Suppressor macrophage treated with lipopolysaccharide for 1 hour (primary cell): ENCODE data around the gene CEP192.
A peak's percentile ranks its signal among the peaks of the same experiment; 100 is the strongest.

Experiments used
- DNase-seq, 3 donors: peaks; one replicate each; pipeline ENCODE4 v3.0.0-alpha.2; 2020 to 2022

CEP192 gene

GRCh38 chr18:13101659-13102197 lies 110.6 kb downstream of the CEP192 start:
- no peak for DNase-seq

- DNase-seq: peak in 1 of 3 donors; percentile 5
Observed at GRCh38 chr18:13103366-13103765, 112.2 kb downstream of the CEP192 start.

DNA sequence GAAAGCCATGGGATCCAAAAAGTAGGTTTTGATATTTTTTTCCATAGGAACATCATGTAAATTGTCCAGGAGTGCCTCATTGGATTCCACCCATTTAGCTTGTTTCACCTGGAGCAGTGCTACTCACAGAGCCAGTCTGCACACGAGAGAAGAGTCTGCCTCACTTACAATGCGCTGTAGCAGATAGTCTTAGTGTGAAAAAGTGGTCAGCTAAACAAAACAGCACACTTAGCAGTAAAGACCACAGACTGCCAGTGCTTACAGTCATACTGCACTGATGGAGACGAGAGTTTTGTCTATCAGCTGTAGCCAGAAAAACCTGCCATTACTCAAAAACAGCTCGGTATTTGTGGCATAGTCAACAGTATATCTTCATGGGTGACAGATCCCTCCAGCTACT lies 113.9 kb downstream of the CEP192 start:
- no peak for DNase-seq

DNA sequence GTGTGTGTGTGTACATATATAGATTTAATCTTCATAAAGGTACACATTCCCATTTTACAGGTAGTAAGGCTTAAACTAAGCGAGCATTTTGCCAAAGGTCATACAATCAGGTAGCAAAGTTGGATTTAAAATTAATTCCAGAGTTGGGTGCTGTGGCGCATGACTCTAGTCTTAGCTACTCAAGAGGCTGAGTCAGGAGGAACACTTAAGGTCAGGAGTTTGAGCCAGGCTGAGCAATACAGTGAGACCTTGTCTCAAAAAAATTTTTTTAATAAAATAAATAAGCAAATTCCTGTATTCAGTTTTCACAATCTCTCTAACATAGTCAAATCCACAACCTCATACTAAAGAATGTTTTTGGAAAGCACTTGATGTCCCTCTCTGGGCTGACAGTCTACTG lies 115.9 kb downstream of the CEP192 start:
- DNase-seq: no peak

- DNase-seq: no peak
Observed at GRCh38 chr18:13108330-13108729, 117.2 kb downstream of the CEP192 start.

DNA sequence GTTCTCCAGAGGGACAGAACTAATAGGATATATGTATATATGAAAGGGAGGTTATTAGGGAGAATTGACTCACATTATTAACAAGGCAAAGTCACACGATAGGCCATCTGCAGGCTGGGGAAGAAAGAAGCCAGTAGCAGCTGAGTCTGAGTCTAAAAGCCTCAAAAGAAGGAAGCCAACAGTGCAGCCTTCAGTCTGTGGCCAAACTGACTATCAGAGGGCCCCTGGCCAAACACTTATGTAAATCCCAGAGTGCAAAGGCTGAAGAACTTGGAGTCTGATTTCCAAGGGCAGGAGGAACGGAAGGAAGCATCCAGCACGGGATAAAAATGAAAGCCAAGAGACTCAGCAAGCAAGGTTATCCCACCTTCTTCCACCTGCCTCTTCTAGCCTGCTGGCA lies 119.4 kb downstream of the CEP192 start:
- no peak for DNase-seq

DNA sequence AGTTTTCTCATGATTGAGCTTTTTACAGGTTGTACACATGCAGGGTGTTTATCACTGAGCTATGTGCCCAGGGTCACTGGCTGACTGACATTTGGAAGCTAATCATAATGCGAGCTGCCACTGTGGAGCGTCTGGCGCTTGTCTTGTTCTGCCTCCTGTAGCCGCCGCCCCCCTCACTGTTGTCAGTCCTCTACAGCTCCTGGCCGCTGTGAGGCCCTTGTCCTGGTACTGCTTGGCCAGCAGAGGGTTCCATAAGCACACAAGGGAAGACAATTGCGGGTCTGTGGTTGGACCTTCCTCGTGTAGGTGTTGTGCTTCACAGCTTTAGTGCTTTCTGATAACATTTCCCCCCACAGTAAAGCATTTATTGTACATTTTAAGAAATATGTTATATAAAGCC lies 121.8 kb downstream of the CEP192 start:
- peak; percentile 20 to 42 (median 22) for DNase-seq

- no peak for DNase-seq
Observed at GRCh38 chr18:13120255-13120654, 129.1 kb downstream of the CEP192 start.

DNA sequence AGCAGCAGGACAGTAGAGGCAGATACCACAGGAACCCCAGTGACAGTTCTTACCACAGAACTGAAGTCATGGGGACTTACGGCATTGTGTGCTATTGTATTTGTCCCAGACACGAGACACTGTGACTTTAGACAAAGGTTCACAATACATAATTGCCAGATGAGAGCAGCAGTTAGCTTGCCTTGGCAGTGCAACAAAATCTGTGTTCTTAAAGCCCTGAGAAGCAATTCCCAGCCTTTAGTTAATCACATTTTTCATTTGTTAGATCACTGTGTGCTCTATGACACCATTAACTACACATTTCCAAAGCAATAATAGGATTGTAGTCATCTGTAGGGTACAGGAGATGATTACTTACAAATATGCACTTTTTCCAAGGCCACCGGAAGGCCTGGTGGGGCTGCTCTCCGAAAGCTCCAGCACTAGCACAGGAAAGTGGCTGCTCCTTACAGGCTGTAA lies 129.8 kb downstream of the CEP192 start:
- DNase-seq: no peak

DNA sequence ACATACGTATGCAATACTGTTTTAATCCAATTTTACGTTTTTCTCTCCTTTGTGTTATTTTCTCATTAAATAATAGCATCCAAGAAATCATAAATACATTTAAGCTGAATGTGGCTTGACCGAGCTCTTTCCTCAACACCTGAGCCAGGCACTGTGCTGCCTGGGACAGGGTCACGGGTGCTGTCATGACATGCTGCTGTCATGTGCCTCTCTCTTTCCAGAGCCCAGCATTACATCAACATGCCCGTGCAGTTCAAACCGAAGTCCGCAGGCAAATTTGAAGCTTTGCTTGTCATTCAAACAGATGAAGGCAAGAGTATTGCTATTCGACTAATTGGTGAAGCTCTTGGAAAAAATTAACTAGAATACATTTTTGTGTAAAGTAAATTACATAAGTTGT lies 133.2 kb downstream of the CEP192 start:
- no peak for DNase-seq

GRCh38 chr18:13125191-13125590 lies 134.0 kb downstream of the CEP192 start:
- DNase-seq: no peak

GRCh38 chr18:13126966-13127598 lies 135.9 kb downstream of the CEP192 start:
- DNase-seq: no peak

DNA sequence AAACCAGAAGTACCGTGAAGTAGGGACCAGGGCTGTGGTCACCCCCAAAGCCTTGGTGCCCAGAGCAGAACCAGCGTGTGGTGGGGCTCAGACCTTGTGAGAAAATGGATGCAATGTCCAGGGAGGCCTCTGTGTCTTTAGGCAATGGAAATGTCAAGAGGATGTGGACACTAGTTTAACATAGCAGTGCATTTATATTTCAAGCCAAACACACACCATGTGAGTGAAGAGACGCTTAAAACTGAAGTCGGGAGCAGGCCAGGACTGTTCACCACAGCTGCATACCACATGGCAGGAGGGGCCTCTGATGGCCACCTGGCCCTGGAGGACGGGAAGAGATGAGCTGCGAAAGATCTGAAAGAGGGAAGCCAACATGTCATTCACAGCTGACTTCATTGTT lies 140.1 kb downstream of the CEP192 start:
- DNase-seq: no peak

DNA sequence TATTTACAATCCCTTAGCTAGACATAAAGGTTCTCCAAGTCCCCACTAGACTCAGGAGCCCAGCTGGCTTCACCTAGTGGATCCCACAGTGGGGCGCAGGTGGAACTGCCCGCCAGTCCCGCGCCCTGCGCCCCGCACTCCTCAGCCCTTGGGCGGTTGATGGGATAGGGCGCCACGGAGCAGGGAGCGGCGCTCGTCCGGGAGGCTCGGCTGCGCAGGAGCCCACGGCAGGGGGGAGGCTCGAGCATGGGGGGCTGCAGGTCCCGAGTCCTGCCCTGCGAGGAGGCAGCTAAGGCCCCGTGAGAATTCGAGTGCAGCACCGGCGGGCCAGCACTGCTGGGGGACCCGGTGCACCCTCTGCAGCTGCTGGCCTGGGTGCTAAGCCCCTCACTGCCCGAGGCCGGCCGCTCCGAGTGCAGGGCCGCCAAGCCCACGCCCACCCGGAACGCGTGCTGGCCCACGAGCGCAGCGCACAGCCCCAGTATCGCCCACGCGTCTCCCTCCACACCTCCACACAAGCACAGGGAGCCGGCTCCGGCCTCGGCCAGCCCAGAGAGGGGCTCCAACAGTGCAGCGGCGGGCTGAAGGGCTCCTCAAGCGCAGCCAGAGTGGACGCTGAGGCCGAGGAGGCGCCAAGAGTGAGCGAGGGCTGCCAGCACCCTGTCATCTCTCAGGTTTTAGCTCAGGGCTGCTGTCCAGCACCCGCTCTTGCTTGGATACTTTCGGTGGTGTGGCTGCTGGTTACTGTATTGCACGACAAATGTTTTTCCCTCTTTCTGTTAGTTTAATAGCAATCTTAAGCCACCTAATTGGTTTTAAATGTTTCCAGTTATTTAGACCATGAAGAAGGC lies 143.6 kb downstream of the CEP192 start:
- no peak for DNase-seq

GRCh38 chr18:13136056-13136903 lies 145.1 kb downstream of the CEP192 start:
- DNase-seq: peak in 2 of 3 donors; percentile 8 to 44

GRCh38 chr18:13136904-13137669 lies 145.9 kb downstream of the CEP192 start:
- DNase-seq: peak; percentile 57 to 73 (median 61)

- peak; percentile 90 to 94 (median 90) for DNase-seq
Observed at GRCh38 chr18:13137670-13138419, 146.7 kb downstream of the CEP192 start.

DNA sequence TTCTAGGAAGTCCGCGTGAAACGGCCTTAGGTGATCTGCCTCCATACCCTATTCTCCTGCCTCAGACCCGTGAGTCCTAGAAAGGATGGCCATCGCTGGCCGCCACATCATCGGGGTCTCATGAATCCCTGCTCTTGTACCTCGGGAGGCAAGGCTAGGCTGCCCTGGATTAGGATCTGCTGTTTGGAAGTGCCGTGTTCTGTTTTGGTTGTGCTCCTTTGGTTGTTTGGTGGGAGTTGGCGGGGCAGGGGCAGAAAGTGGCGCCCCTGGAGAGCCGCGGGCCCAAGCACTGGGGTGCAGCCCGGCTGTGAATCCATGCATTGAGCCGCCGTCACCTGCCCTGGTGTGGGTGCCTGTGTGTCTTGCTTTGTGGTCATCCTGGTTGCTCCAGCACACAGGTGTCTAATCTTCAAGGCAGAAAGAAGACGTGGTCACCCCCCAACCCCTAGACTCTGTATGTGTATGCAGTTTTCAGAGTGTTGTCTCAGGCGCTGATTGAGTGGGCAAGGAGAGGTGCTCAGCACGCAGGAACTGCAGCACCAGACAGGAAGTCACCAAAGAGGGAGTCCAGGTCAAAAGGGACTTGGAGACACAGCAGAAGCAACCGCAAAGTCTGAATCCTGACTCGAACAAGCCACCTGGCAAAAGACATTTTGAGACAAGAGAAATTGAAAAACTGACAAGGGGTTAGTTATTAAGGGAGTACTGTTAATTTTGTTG lies 147.4 kb downstream of the CEP192 start:
- DNase-seq: no peak

- DNase-seq: no peak
Observed at GRCh38 chr18:13139885-13140450, 148.8 kb downstream of the CEP192 start.

- DNase-seq: peak in 2 of 3 donors; percentile 16 to 18
Observed at GRCh38 chr18:13141209-13141608, 150.0 kb downstream of the CEP192 start.
